ENCODE results near the gene ANKRD11.
"Not testable (repeated sequence)": the region's sequence is repeated elsewhere in the genome, so short reads cannot be mapped to it uniquely, and the experiment has no call there.

Gene ANKRD11

DNA sequence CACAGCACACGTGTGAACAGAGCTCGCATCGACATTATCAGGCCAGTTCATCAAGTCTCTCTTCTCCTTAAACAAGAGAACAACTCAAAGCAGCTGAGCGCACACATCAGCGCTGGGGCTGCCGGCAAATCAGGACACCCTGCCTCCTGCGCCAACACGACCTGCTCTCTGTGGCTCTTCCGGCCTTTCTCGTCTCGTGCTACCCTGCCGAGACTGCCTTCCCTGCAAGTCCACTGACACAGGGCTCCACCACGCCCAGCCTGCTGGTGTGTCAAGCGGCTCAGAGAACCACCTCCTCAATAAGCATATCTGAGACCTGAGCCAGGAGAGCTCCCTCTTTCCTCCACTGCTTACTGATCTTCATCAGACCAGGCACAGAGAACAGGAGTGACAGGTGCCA, 176.0 kb downstream of the ANKRD11 start:
- DNase-seq = no peak

GRCh38 chr16:89313583-89313982, 176.8 kb downstream of the ANKRD11 start:
- DNase-seq = no peak

- DNase-seq = no peak
Measured at GRCh38 chr16:89312598-89313299, 177.6 kb downstream of the ANKRD11 start.

DNA sequence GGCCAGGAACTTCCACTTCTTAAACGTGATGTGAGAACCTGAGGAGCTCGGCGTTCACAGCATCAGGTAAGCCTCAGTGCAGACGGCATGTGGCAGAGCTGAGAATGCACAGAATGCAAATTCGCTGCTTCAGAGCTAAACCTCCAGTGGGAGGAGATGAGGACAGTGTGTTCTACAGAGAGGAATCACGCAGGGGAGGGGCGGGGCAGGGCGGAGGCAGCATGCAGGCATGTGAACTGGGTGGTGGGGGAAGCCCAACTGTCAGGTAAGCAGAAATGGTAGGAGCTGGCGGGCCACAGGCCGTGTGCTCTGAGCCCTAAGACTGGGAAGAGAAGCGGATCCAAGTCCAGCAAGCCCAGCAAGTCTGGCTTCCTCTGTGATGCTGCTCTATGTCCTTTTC, 178.2 kb downstream of the ANKRD11 start:
- DNase-seq = no peak

DNA sequence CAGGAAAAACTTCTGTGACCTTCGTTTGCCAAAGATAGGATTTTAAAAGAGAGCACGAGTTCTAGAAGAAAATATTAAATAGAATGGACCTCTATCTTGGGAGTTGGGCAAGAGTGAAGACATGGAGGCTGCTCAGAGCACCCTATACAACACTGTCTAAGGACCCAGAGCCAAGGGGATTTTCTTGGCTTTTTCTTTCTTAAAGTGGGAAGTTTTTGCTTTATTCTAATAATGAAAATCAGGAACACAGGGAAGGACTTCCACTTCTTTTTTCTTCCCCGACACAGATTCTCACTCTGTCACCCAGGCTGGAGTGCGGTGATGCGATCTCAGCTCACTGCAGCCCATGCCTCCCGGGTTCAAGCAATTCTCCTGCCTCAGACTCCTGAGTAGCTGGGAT, 178.7 kb downstream of the ANKRD11 start:
- no peak for DNase-seq

- DNase-seq = no peak
Measured at GRCh38 chr16:89309438-89310122, 180.8 kb downstream of the ANKRD11 start.

GRCh38 chr16:89308391-89309333, 181.7 kb downstream of the ANKRD11 start:
- DNase-seq = peak in 2 of 4 experiments; percentile 23 to 30

DNA sequence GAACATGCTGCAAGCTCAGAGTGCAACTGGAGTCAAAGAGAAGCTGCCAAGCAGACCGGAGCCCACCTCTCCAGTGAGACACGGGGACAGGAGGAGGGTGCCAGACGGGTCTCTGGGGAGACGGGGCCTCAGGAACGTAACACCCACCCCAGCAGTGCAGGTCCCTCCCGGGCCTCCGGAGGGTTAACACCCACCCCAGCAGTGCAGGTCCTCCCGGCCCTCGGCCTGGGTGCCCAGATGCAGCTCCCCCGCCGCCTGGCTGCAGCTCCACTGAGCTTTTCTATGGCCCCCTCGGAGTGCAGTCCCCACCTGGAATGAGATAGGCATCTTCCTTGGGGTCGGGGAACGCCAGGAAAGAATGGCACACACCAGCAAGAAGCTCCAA, 182.9 kb downstream of the ANKRD11 start:
- DNase-seq = no peak

GRCh38 chr16:89306457-89307420, 183.6 kb downstream of the ANKRD11 start:
- DNase-seq = not testable (repeated sequence)

DNA sequence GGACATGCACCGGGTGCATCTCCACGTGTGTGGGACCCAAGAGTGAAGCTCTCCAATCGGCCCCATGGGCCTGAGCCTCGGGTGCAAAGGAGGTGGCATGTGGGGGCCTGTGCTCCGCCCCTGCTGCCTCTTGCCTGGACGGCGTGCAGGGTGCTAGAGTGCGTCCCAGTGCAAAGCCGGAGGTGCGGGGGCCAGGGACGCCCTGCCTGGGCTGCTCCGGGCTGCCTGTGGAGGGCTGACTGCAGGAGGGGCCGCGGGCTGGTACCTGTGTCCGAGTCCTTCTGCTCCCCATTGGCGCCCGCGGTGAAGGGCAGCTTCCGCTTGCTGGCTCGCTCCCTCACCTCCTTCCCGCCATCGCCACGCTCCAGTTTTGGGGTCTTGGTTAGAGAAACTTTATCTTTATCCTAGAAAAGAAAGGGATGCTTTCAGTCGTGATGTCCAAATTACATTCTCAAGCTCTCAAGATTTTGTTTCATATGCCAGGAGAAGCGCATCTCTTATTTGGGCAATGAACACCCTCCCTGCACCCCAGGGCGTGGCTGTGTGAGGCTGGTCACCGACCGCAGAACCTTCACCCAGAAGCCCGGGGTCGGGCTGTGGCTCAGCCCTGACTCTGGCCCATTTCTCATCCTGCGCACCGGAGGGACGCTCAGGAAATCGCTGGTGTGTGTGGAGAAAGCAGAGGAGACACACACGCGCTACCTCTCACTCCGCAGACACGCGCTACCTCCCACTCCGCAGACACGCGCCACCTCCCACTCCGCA, 185.2 kb downstream of the ANKRD11 start:
- DNase-seq = no peak

DNA sequence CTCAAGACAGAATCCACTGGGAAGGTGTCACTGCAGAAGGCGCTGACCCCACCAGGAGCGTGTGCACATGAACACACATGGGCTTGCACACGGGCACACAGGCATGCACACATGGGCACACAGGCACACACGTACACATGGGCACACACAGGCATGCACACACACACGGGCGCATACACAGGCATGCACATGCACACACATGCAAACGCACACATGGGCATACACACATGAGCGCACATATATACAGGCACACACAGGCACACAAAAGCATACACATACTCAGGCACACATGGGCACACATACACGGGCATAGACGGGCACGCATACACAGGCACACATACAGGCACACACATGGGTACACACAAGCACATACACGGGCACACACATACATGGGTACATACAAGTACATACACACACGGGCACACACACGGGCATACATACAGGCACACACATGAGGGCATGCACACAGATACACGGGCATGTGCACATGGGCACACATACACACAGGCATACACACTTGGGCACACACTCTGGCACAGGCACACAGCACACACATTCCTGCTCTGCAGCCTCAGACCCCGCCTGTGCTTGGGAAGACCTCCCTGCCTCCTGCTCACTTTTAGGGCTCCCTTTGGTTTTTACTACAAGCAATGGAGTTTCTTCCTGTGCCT, 186.0 kb downstream of the ANKRD11 start:
- DNase-seq = no peak

DNA sequence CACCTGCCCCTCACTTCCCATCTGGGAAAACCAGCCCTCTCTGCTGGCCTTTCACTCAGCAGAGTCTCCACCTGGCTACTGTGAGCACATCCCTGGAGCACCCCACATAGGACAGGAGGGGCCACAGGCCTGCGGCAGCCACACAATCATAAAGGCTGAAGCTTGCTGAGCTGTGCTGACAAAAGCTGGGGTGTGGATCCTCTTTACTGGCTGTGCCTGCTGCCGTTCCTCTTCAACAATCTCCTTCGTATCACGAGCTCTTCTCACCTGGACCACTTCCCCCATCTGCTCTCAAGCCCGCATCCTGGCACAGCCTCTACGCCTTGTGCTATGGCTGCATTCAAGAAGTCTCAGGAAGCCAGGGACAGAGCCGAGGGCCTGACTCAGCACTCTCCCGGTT, 186.7 kb downstream of the ANKRD11 start:
- peak in 1 of 4 experiments; percentile 16 for DNase-seq

GRCh38 chr16:89300976-89301360, 189.4 kb downstream of the ANKRD11 start:
- no peak for DNase-seq

GRCh38 chr16:89300311-89300975, 189.9 kb downstream of the ANKRD11 start:
- DNase-seq = no peak

DNA sequence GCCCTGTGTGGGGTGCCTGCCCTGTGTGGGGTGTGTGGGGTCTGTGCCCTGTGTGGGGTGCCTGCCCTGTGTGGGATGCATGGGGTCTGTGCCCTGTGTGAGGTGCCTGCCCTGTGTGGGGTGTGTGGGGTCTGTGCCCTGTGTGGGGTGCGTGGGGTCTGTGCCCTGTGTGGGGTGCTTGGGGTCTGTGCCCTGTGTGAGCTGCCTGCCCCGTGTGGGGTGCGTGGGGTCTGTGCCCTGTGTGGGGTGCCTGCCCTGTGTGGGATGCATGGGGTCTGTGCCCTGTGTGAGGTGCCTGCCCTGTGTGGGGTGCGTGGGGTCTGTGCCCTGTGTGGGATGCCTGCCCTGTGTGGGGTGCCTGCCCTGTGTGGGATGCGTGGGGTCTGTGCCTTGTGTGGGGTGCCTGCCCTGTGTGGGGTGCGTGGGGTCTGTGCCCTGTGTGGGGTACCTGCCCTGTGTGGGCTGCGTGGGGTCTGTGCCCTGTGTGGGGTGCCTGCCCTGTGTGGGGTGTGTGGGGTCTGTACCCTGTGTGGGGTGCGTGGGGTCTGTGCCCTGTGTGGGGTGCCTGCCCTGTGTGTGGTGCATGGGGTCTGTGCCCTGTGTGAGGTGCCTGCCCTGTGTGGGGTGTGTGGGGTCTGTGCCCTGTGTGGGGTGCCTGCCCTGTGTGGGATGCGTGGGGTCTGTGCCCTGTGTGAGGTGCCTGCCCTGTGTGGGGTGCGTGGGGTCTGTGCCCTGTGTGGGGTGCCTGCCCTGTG, 190.8 kb downstream of the ANKRD11 start:
- not testable (repeated sequence) for DNase-seq

GRCh38 chr16:89298623-89299225, 191.6 kb downstream of the ANKRD11 start:
- DNase-seq = peak in 2 of 4 experiments; percentile 24 to 62

GRCh38 chr16:89297910-89298545, 192.3 kb downstream of the ANKRD11 start:
- DNase-seq = peak in 1 of 4 experiments; percentile 20

Data from suppressor macrophage (primary cell).